ENCODE results near the gene AMER1.

Gene AMER1

DNA sequence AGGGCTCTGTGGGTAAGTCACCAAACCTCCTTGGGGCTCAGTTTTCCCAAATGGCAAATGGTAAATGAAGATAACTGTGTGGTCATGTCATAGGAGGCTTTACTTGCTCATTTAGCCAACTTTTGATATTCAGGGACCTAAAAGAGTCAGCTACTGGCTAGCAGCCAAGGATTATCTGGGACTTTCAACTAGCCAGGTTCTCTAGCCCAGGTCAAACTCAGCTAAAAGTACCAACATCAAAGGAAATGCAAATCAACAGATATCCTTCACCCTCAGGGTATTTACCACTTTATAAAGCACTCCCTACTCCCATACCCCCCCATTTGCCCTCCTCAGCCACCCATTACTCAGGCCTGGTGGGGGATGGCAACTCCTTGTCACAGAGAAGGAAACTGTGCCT is 7.5 kb downstream of the AMER1 start:
- no peak overlapping the region for H3K4me2 ChIP-seq (ENCODE audit: low read depth, low read length, poor library complexity, severe bottlenecking)

DNA sequence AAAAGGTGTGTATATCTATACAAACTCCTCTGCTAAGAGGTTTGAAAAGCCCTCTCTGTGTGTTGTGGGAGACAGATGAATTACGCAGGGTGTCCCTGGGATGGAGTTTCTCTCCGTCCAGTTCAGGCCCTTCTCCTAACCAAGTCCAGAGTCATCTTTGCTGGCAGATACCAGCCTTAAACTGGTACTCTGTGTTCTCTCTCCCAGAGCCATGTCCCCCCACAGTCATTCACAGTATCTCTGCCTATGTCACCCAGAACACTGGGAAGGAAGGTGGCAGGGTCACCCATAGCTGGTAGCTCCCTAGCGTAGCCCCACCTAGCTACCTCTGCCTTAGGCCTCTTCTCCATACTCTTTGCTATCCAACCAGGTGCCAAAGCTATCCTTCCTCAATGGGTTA is 8.9 kb downstream of the AMER1 start:
- no peaks in the 10 kb centered on the region for H3F3A ChIP-seq (ENCODE audit: insufficient read depth)
- no peak overlapping the region for H2AFZ ChIP-seq (ENCODE audit: low read depth, low read length, severe bottlenecking)
- TF ChIP-seq EZH2phosphoT487 (conservative IDR thresholded peaks at IDR 0.05; ENCODE audit: low read length): no peak
- TF ChIP-seq, protein P1, sequence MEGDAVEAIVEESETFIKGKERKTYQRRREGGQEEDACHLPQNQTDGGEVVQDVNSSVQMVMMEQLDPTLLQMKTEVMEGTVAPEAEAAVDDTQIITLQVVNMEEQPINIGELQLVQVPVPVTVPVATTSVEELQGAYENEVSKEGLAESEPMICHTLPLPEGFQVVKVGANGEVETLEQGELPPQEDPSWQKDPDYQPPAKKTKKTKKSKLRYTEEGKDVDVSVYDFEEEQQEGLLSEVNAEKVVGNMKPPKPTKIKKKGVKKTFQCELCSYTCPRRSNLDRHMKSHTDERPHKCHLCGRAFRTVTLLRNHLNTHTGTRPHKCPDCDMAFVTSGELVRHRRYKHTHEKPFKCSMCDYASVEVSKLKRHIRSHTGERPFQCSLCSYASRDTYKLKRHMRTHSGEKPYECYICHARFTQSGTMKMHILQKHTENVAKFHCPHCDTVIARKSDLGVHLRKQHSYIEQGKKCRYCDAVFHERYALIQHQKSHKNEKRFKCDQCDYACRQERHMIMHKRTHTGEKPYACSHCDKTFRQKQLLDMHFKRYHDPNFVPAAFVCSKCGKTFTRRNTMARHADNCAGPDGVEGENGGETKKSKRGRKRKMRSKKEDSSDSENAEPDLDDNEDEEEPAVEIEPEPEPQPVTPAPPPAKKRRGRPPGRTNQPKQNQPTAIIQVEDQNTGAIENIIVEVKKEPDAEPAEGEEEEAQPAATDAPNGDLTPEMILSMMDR (IDR thresholded peaks at IDR 0.05; ENCODE audit: insufficient read depth, low read length, poor library complexity, severe bottlenecking): no peak
- H3K36me3 ChIP-seq (ENCODE audit: low read length): no peaks in the 10 kb centered on the region
- H3K9me3 ChIP-seq (ENCODE audit: insufficient read depth, low read length): no peaks in the 10 kb centered on the region
- no peak overlapping the region for H3K4me3 ChIP-seq (ENCODE audit: insufficient read depth, low read length, poor library complexity, severe bottlenecking)
- H3K79me2 ChIP-seq (ENCODE audit: insufficient read depth, low read length): no peaks in the 10 kb centered on the region
- no peaks in the 10 kb centered on the region for H3K27me3 ChIP-seq (ENCODE audit: low read length)
- no peak overlapping the region for H3K9ac ChIP-seq (ENCODE audit: low read length)
- H3K4me2 ChIP-seq (ENCODE audit: low read depth, low read length, poor library complexity, severe bottlenecking): no peak overlapping the region
- no peak overlapping the region for H3K27ac ChIP-seq (ENCODE audit: low read depth, low read length)
- no peaks in the 10 kb centered on the region for H4K20me1 ChIP-seq (ENCODE audit: low read depth, low read length)
- no peaks in the 10 kb centered on the region for H3K9me2 ChIP-seq (replicated peaks; ENCODE audit: insufficient read depth, low read length)

More for the DNA sequence above, 7.5 kb downstream of the AMER1 start:
- H3F3A ChIP-seq (ENCODE audit: insufficient read depth): no peaks in the 10 kb centered on the region
- no peaks in the 10 kb centered on the region for H4K20me1 ChIP-seq (ENCODE audit: low read depth, low read length)
- no peak overlapping the region for H3K9ac ChIP-seq (ENCODE audit: low read length)
- H3K36me3 ChIP-seq (ENCODE audit: low read length): no peaks in the 10 kb centered on the region
- H3K27me3 ChIP-seq (ENCODE audit: low read length): no peaks in the 10 kb centered on the region
- no peak for TF ChIP-seq EZH2phosphoT487 (conservative IDR thresholded peaks at IDR 0.05; ENCODE audit: low read length)
- TF ChIP-seq, protein P1 (IDR thresholded peaks at IDR 0.05; ENCODE audit: insufficient read depth, low read length, poor library complexity, severe bottlenecking): no peak
- no peak overlapping the region for H3K4me3 ChIP-seq (ENCODE audit: insufficient read depth, low read length, poor library complexity, severe bottlenecking)
- H3K9me2 ChIP-seq (replicated peaks; ENCODE audit: insufficient read depth, low read length): no peaks in the 10 kb centered on the region
- H2AFZ ChIP-seq (ENCODE audit: low read depth, low read length, severe bottlenecking): no peak overlapping the region
- no peak overlapping the region for H3K27ac ChIP-seq (ENCODE audit: low read depth, low read length)
- H3K79me2 ChIP-seq (ENCODE audit: insufficient read depth, low read length): no peaks in the 10 kb centered on the region
- H3K9me3 ChIP-seq (ENCODE audit: insufficient read depth, low read length): no peaks in the 10 kb centered on the region

DNA sequence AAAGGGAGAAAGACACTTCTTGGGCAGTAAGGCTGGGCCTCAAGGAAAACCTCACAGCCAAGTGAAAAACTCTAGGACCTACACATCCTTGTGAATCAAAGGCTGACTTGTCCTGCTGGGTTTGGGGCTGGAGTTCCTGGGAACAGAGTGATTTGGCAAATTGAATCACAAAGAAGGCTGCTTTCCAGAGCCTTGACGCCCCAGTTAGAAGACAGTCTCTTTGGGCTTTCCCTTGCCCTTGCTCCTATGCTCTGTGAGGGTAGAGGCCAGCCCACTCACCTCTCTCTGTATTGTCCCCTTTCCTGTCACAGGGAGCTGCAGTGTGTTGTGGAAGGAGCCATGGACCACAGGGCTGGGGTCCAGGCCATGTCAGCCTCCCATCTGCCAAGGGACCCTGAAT is 9.6 kb downstream of the AMER1 start:
- H3K9ac ChIP-seq (ENCODE audit: low read length): no peak overlapping the region
- H3K4me2 ChIP-seq (ENCODE audit: low read depth, low read length, poor library complexity, severe bottlenecking): no peak overlapping the region
- H4K20me1 ChIP-seq (ENCODE audit: low read depth, low read length): no peaks in the 10 kb centered on the region

More for the DNA sequence above, 9.6 kb downstream of the AMER1 start:
- H2AFZ ChIP-seq (ENCODE audit: low read depth, low read length, severe bottlenecking): no peak overlapping the region
- H3F3A ChIP-seq (ENCODE audit: insufficient read depth): no peaks in the 10 kb centered on the region
- H3K36me3 ChIP-seq (ENCODE audit: low read length): no peaks in the 10 kb centered on the region
- TF ChIP-seq EZH2phosphoT487 (conservative IDR thresholded peaks at IDR 0.05; ENCODE audit: low read length): no peak
- TF ChIP-seq, protein P1 (IDR thresholded peaks at IDR 0.05; ENCODE audit: insufficient read depth, low read length, poor library complexity, severe bottlenecking): no peak
- no peak overlapping the region for H3K4me3 ChIP-seq (ENCODE audit: insufficient read depth, low read length, poor library complexity, severe bottlenecking)
- no peaks in the 10 kb centered on the region for H3K9me3 ChIP-seq (ENCODE audit: insufficient read depth, low read length)
- no peaks in the 10 kb centered on the region for H3K9me2 ChIP-seq (replicated peaks; ENCODE audit: insufficient read depth, low read length)
- no peak overlapping the region for H3K27ac ChIP-seq (ENCODE audit: low read depth, low read length)
- H3K27me3 ChIP-seq (ENCODE audit: low read length): no peaks in the 10 kb centered on the region
- no peaks in the 10 kb centered on the region for H3K79me2 ChIP-seq (ENCODE audit: insufficient read depth, low read length)
